Sigmoid colon (tissue), 7 donors: ENCODE data around the gene AP5Z1. TPM values are rescaled to one million over a fixed set of nuclear protein-coding genes. Genes with fewer than 3 reads are reported as not detected.
A peak's percentile ranks its signal among the peaks of the same experiment; 100 is the strongest.

Source experiments
- DNase-seq: peaks from one replicate; pipeline ENCODE4 v3.0.0-alpha.2; 2019
- H3K27ac ChIP-seq, 4 donors: fragments of 200-600 bp; sonication (generic); one replicate each; pipeline ENCODE4 v1.5.1; 2016 to 2019; ENCODE audit warnings: mild to moderate bottlenecking in 1 of 4
- H3K27me3 ChIP-seq, 3 donors: fragments of 200-600 bp; sonication (generic); one replicate each; pipeline ENCODE4 v1.5.1; 2019; ENCODE audit warnings: mild to moderate bottlenecking in 1 of 3
- H3K36me3 ChIP-seq, 4 donors: fragments of 200-600 bp; sonication (generic); one replicate each; pipeline ENCODE4 v1.5.1; 2016 to 2019
- H3K4me1 ChIP-seq, 4 donors: fragments of 200-600 bp; sonication (generic); one replicate each; pipeline ENCODE4 v1.5.1; 2017 to 2019
- H3K4me3 ChIP-seq, 4 donors: fragments of 200-600 bp; sonication (generic); one replicate each; pipeline ENCODE4 v1.5.1; 2017 to 2019; ENCODE audit warnings: mild to moderate bottlenecking in 2 of 4, moderate library complexity in 1 of 4
- H3K9me3 ChIP-seq, 4 donors: fragments of 200-600 bp in 3 of 4; sonication (generic) in 3 of 4; one replicate each; pipeline versions ENCODE4 v1.5.1 to v1.6.1; 2013 to 2019
- CTCF ChIP-seq, 4 experiments: fragments of 450-650 bp in 3 of 4; fragments of 200-600 bp in 1 of 4; IDR thresholded peaks; one replicate each; pipeline ENCODE4 v1.5.1; 2016 to 2019; ENCODE audit warnings: antibody characterized with exemption in 4 of 4, mild to moderate bottlenecking in 3 of 4, moderate library complexity in 2 of 4
- EP300 ChIP-seq, 4 donors: sonication (generic); formaldehyde crosslinking; IDR thresholded peaks; one replicate each; pipeline ENCODE4 v1.6.1; 2017; ENCODE audit warnings: antibody characterized with exemption in 4 of 4
- POLR2A ChIP-seq, 2 donors: fragments of 450-650 bp; IDR thresholded peaks; one replicate each; pipeline ENCODE4 v1.6.1; 2016; ENCODE audit warnings: antibody characterized with exemption in 2 of 2, mild to moderate bottlenecking in 2 of 2, moderate library complexity in 2 of 2
- POLR2AphosphoS5 ChIP-seq, 4 donors: sonication (generic); formaldehyde crosslinking; IDR thresholded peaks; one replicate each; pipeline ENCODE4 v1.6.1; 2017; ENCODE audit warnings: antibody characterized with exemption in 4 of 4
- WGBS, 2 donors: extraction: QIAGEN DNeasy Blood & Tissue Kit; methylation state at CpG; one replicate each; pipeline ENCODE4 v1.1.7; 2013; 5-methylcytosine and 5-hydroxymethylcytosine counted together
- intact Hi-C: fragments of 100-400 bp; cut with DNase I; formaldehyde crosslinking; loops from one replicate; pipeline ENCODE4 v1.15.1; 2023
- polyA plus RNA-seq, 3 donors: library from polyadenylated mRNA; stranded (reverse); fragments of 200-250 nt; gene quantifications; one replicate each; pipeline ENCODE4 v1.2.3, GENCODE V29; 2013
- total RNA-seq, 4 donors: library from RNA; depleted of rRNA; stranded (reverse); fragments of >200 nt; gene quantifications; one replicate each; pipeline ENCODE4 v1.1.0, GENCODE V29; 2016
- donor health status: healthy with polysubstance abuse.
- donor health status: Bipolar disorder and iron deficiency.
- donor health status: healthy.

AP5Z1 gene
- total and polyA plus RNA-seq, 7 donors, result 16.8 to 66.0 (median 20.3) TPM

GRCh38 chr7:4787541-4787940, 12.1 kb downstream of the AP5Z1 start:
- no peaks in the 10 kb centered on the region for H3K9me3 ChIP-seq
- no peak overlapping the region for H3K4me3 ChIP-seq
- DNase-seq, result peak; percentile 62
- intact Hi-C loops, result no loop called here
- 85 to 93% methylated on average over 17 of the region's 17 CpGs for whole genome bisulfite sequencing, 2 donors
- no peak overlapping the region for H3K27ac ChIP-seq
- no peak for TF ChIP-seq CTCF (IDR thresholded peaks at IDR 0.05)
- no peak for TF ChIP-seq EP300 (IDR thresholded peaks at IDR 0.05)
- no peak for TF ChIP-seq POLR2AphosphoS5 (IDR thresholded peaks at IDR 0.05)
- TF ChIP-seq POLR2A (IDR thresholded peaks at IDR 0.05), result no peak
- H3K27me3 ChIP-seq, result no peaks in the 10 kb centered on the region
- H3K4me1 ChIP-seq, result peaks cover 0 to 10% (median 6%) of the 10 kb centered on the region in 4 donors
- peaks cover 33 to 91% (median 63%) of the 10 kb centered on the region in 4 donors for H3K36me3 ChIP-seq

- WGBS, 2 donors, result 77 to 89% methylated on average over 23 of the region's 23 CpGs
- intact Hi-C loops, result no loop called here
- peak; percentile 61 for DNase-seq
- H3K9me3 ChIP-seq, result no peaks in the 10 kb centered on the region
- H3K4me3 ChIP-seq, result no peak overlapping the region
- peaks cover 28 to 86% (median 58%) of the 10 kb centered on the region in 4 donors for H3K36me3 ChIP-seq
- no peak overlapping the region for H3K27ac ChIP-seq
- no peaks in the 10 kb centered on the region for H3K27me3 ChIP-seq
- no peak for TF ChIP-seq CTCF (IDR thresholded peaks at IDR 0.05)
- TF ChIP-seq POLR2A (IDR thresholded peaks at IDR 0.05), result no peak
- TF ChIP-seq POLR2AphosphoS5 (IDR thresholded peaks at IDR 0.05), result no peak
- TF ChIP-seq EP300 (IDR thresholded peaks at IDR 0.05), result no peak
- H3K4me1 ChIP-seq, result peaks cover 0 to 16% (median 11%) of the 10 kb centered on the region in 4 donors
Measured at GRCh38 chr7:4787947-4788626, 12.7 kb downstream of the AP5Z1 start.

GRCh38 chr7:4788627-4789189, 13.3 kb downstream of the AP5Z1 start:
- Histone ChIP-seq H3K4me1 (peaks cover 0 to 17% (median 12%) of the 10 kb centered on the region in 4 donors), H3K27me3 (no peaks in the 10 kb centered on the region), H3K36me3 (peaks cover 27 to 79% (median 52%) of the 10 kb centered on the region in 4 donors), H3K4me3 (no peak overlapping the region), H3K9me3 (no peaks in the 10 kb centered on the region), H3K27ac (no peak overlapping the region)
- DNase-seq, result peak; percentile 67
- no peak for TF ChIP-seq POLR2AphosphoS5 (IDR thresholded peaks at IDR 0.05)
- TF ChIP-seq EP300 (IDR thresholded peaks at IDR 0.05), result no peak
- TF ChIP-seq POLR2A (IDR thresholded peaks at IDR 0.05), result no peak
- TF ChIP-seq CTCF (IDR thresholded peaks at IDR 0.05), result no peak
- intact Hi-C loops, result no loop called here
- WGBS, 2 donors, result 95 to 97% methylated on average over 27 of the region's 27 CpGs

GRCh38 chr7:4789194-4790077, 14.0 kb downstream of the AP5Z1 start:
- 93 to 94% methylated on average over 26 of the region's 26 CpGs for WGBS, 2 donors
- no peak for DNase-seq
- no peaks in the 10 kb centered on the region for H3K27me3 ChIP-seq
- H3K27ac ChIP-seq, result no peak overlapping the region
- peaks cover 27 to 72% (median 48%) of the 10 kb centered on the region in 4 donors for H3K36me3 ChIP-seq
- H3K4me1 ChIP-seq, result peaks cover 0 to 17% (median 12%) of the 10 kb centered on the region in 4 donors
- TF ChIP-seq POLR2A (IDR thresholded peaks at IDR 0.05) (no peak), EP300 (IDR thresholded peaks at IDR 0.05) (no peak), CTCF (IDR thresholded peaks at IDR 0.05) (no peak), POLR2AphosphoS5 (IDR thresholded peaks at IDR 0.05) (no peak)
- intact Hi-C loops, result no loop called here
- H3K4me3 ChIP-seq, result no peak overlapping the region
- no peaks in the 10 kb centered on the region for H3K9me3 ChIP-seq
